ENCODE measurements around the gene DPF1. TPM values are rescaled to one million over a fixed set of nuclear protein-coding genes. Genes with fewer than 3 reads are reported as not detected.
A peak's percentile ranks its signal among the peaks of the same experiment; 100 is the strongest.

Gene DPF1
- total and polyA plus RNA-seq, 2 donors (not counting 1 experiment from before 2014, with no cell fraction given): not detected

GRCh38 chr19:38223617-38224013 lies 407 bp downstream of the DPF1 start:
- no peak overlapping the region for H3K27ac ChIP-seq (ENCODE audit: low read length in 2 of 2)
- no peaks in the 10 kb centered on the region for H3K79me2 ChIP-seq (ENCODE audit: control insufficient read depth, insufficient read depth, low read length)
- ChIA-PET POLR2A (no interaction called here), CTCF (no interaction called here)
- H4K20me1 ChIP-seq (ENCODE audit: control insufficient read depth, insufficient read depth, low read length, poor library complexity, severe bottlenecking): no peaks in the 10 kb centered on the region
- peaks cover 22 to 42% of the 10 kb centered on the region in 2 donors for H3K4me1 ChIP-seq (ENCODE audit: control insufficient read depth in 2 of 2, insufficient read depth in 2 of 2, low read length in 2 of 2)
- DNase-seq: no peak
- intact Hi-C loops (cut with micrococcal nuclease): loop anchor here (10.0 kb wide), 1 partner anchor 319 kb away; the partner anchor contains the start of genes SIPA1L3 and WDR87
- H3K4me2 ChIP-seq (replicated peaks; ENCODE audit: low read depth, low read length, poor library complexity, severe bottlenecking): peak overlapping the region; percentile 80
- peak overlapping the region; percentile 42 for H3K9ac ChIP-seq (ENCODE audit: low read length)
- no peaks in the 10 kb centered on the region for H3K36me3 ChIP-seq (replicated peaks in 1 of 2; ENCODE audit: control extremely low read depth in 1 of 2, control insufficient read depth in 1 of 2, extremely low read depth in 1 of 2, insufficient read depth in 2 of 2, low read length in 1 of 2)
- Mint-ChIP-seq H3K27me3 (peaks cover 56% of the 10 kb centered on the region), H3K4me3 (peak overlapping the region; percentile 61), H3K9me3 (ENCODE audit: insufficient read depth) (no peaks in the 10 kb centered on the region), H3K27ac (no peak overlapping the region), H3K4me1 (peaks cover 28% of the 10 kb centered on the region)
- peak overlapping the region; percentile 54 for H2AFZ ChIP-seq (ENCODE audit: insufficient read depth, low read depth, low read length, poor library complexity, severe bottlenecking)
- peak overlapping the region in 4 of 5 experiments; percentile 26 to 59 (median 47) for H3K4me3 ChIP-seq (ENCODE audit: control extremely low read depth in 1 of 5, extremely low read depth in 1 of 5, insufficient read depth in 1 of 5, low read depth in 2 of 5, low read length in 4 of 5)
- H3K27me3 ChIP-seq (replicated peaks in 1 of 4; ENCODE audit: control extremely low read depth in 1 of 4, control insufficient read depth in 3 of 4, insufficient read depth in 4 of 4, low read length in 3 of 4): peaks cover 0 to 76% (median 45%) of the 10 kb centered on the region in 4 experiments
- whole genome bisulfite sequencing (ENCODE audit: insufficient coverage): 11% methylated on average over 12 of the region's 13 CpGs
- H3K9me3 ChIP-seq (ENCODE audit: control extremely low read depth in 1 of 3, control insufficient read depth in 2 of 3, insufficient read depth in 1 of 3, low read length in 2 of 3): peaks cover 0 to 17% (median 0%) of the 10 kb centered on the region in 3 donors
- TF ChIP-seq, protein P1, sequence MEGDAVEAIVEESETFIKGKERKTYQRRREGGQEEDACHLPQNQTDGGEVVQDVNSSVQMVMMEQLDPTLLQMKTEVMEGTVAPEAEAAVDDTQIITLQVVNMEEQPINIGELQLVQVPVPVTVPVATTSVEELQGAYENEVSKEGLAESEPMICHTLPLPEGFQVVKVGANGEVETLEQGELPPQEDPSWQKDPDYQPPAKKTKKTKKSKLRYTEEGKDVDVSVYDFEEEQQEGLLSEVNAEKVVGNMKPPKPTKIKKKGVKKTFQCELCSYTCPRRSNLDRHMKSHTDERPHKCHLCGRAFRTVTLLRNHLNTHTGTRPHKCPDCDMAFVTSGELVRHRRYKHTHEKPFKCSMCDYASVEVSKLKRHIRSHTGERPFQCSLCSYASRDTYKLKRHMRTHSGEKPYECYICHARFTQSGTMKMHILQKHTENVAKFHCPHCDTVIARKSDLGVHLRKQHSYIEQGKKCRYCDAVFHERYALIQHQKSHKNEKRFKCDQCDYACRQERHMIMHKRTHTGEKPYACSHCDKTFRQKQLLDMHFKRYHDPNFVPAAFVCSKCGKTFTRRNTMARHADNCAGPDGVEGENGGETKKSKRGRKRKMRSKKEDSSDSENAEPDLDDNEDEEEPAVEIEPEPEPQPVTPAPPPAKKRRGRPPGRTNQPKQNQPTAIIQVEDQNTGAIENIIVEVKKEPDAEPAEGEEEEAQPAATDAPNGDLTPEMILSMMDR (IDR thresholded peaks at IDR 0.05): no peak
- no peak for TF ChIP-seq EZH2 (IDR thresholded peaks at IDR 0.05; ENCODE audit: borderline replicate concordance, insufficient read depth, low read depth, low read length, poor library complexity, severe bottlenecking)
- ATAC-seq (ENCODE audit: low read depth): no peak

DNA sequence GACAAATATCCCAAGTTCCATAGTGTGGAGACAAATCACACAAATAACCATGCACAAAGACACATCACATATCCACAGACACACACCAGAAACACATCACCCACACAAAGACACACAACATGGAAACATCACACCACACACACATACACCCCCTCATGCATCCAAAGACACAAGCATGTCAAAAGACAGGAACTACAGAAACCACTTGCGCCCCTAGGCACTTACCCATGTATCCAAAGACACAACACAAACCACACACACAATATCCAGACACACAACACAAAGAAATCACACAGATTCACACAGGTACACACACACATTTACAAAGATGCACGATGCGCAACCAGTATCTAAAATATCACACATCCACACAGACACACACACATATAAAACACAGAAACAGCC lies 901 bp downstream of the DPF1 start:
- intact Hi-C loops (cut with micrococcal nuclease): loop anchor here (10.0 kb wide), 1 partner anchor 318 kb away; the partner anchor contains the start of genes SIPA1L3 and WDR87
- no peak overlapping the region for H3K9ac ChIP-seq (ENCODE audit: low read length)

More for the DNA sequence above, 901 bp downstream of the DPF1 start:
- ATAC-seq (ENCODE audit: low read depth) (no peak), DNase-seq (no peak)
- Histone ChIP-seq H3K27ac (ENCODE audit: low read length in 2 of 2) (no peak overlapping the region), H3K9me3 (ENCODE audit: control extremely low read depth in 1 of 3, control insufficient read depth in 2 of 3, insufficient read depth in 1 of 3, low read length in 2 of 3) (peaks cover 0 to 15% (median 0%) of the 10 kb centered on the region in 3 donors), H2AFZ (ENCODE audit: insufficient read depth, low read depth, low read length, poor library complexity, severe bottlenecking) (no peak overlapping the region), H3K4me2 (replicated peaks; ENCODE audit: low read depth, low read length, poor library complexity, severe bottlenecking) (peak overlapping the region; percentile 80), H3K79me2 (ENCODE audit: control insufficient read depth, insufficient read depth, low read length) (no peaks in the 10 kb centered on the region), H3K36me3 (replicated peaks in 1 of 2; ENCODE audit: control extremely low read depth in 1 of 2, control insufficient read depth in 1 of 2, extremely low read depth in 1 of 2, insufficient read depth in 2 of 2, low read length in 1 of 2) (no peaks in the 10 kb centered on the region), H3K4me1 (ENCODE audit: control insufficient read depth in 2 of 2, insufficient read depth in 2 of 2, low read length in 2 of 2) (peaks cover 20 to 40% of the 10 kb centered on the region in 2 donors), H4K20me1 (ENCODE audit: control insufficient read depth, insufficient read depth, low read length, poor library complexity, severe bottlenecking) (no peaks in the 10 kb centered on the region), H3K27me3 (replicated peaks in 1 of 4; ENCODE audit: control extremely low read depth in 1 of 4, control insufficient read depth in 3 of 4, insufficient read depth in 4 of 4, low read length in 3 of 4) (peaks cover 0 to 78% (median 44%) of the 10 kb centered on the region in 4 experiments), H3K4me3 (ENCODE audit: control extremely low read depth in 1 of 5, extremely low read depth in 1 of 5, insufficient read depth in 1 of 5, low read depth in 2 of 5, low read length in 4 of 5) (no peak overlapping the region)
- H3K4me1 Mint-ChIP-seq: peaks cover 25% of the 10 kb centered on the region
- no peak overlapping the region for H3K27ac Mint-ChIP-seq
- WGBS (ENCODE audit: insufficient coverage): 96% methylated on average over 2 of the region's 3 CpGs
- H3K4me3 Mint-ChIP-seq: peak overlapping the region; percentile 61
- peaks cover 61% of the 10 kb centered on the region for H3K27me3 Mint-ChIP-seq
- POLR2A ChIA-PET: no interaction called here
- CTCF ChIA-PET: no interaction called here
- TF ChIP-seq, protein P1 (IDR thresholded peaks at IDR 0.05): no peak
- no peak for TF ChIP-seq EZH2 (IDR thresholded peaks at IDR 0.05; ENCODE audit: borderline replicate concordance, insufficient read depth, low read depth, low read length, poor library complexity, severe bottlenecking)
- H3K9me3 Mint-ChIP-seq (ENCODE audit: insufficient read depth): no peaks in the 10 kb centered on the region
